Cardiac muscle cell (in vitro differentiated cells and primary cell): Measurements from ENCODE around the gene MRPS27. TPM values are rescaled to one million over a fixed set of nuclear protein-coding genes. Genes with fewer than 3 reads are reported as not detected.

ENCODE experiments used
- DNase-seq, 2 donors: peaks; one replicate each; pipeline versions ENCODE4 v3.0.0 to v3.0.0-alpha.2; 2010 to 2017; ENCODE audit warnings: low read depth in 1 of 2, low spot score in 1 of 2
- H3K27ac ChIP-seq: fragments of 200-600 bp; sonication (generic); 2 replicates; pipeline ENCODE4 v1.5.1; 2016
- H3K27me3 ChIP-seq: fragments of 200-600 bp; sonication (generic); 2 replicates; pipeline ENCODE4 v1.6.0; 2016; ENCODE audit warnings: control low read depth
- H3K36me3 ChIP-seq: fragments of 200-600 bp; sonication (generic); 2 replicates; pipeline ENCODE4 v1.5.1; 2016; ENCODE audit warnings: control low read depth
- H3K4me1 ChIP-seq: fragments of 200-600 bp; sonication (generic); 2 replicates; pipeline ENCODE4 v1.8.1; 2017; ENCODE audit warnings: low read depth, mild to moderate bottlenecking, mixed run types
- H3K4me3 ChIP-seq: fragments of 200-600 bp; sonication (generic); 2 replicates; pipeline ENCODE4 v1.5.1; 2016; ENCODE audit warnings: mild to moderate bottlenecking
- H3K9me3 ChIP-seq: fragments of 200-600 bp; sonication (generic); 2 replicates; pipeline ENCODE4 v1.5.1; 2017; ENCODE audit warnings: low read depth, mild to moderate bottlenecking, control low read depth
- polyA plus RNA-seq: library from polyadenylated mRNA; unstranded; fragments of >200 nt; fragmentation: Nextera tagmentation; extraction: Ambion mirVana; gene quantifications from 2 replicates; pipeline ENCODE4 v1.2.1, GENCODE V29; 2016
- total RNA-seq: library from RNA; depleted of rRNA; stranded (reverse); fragments of >200 nt; gene quantifications from 2 replicates; pipeline ENCODE4 v1.2.3, GENCODE V29; 2016
- TF ChIP-seq, protein P1 (sequence below): IDR thresholded peaks from 2 replicates; pipeline ENCODE4 v1.5.1; 2012; ENCODE audit warnings: low read depth, mild to moderate bottlenecking, low read length

MRPS27 gene
- total and polyA plus RNA-seq, 2 experiments from 2014 or later, result 58.1 to 64.1 TPM

DNA sequence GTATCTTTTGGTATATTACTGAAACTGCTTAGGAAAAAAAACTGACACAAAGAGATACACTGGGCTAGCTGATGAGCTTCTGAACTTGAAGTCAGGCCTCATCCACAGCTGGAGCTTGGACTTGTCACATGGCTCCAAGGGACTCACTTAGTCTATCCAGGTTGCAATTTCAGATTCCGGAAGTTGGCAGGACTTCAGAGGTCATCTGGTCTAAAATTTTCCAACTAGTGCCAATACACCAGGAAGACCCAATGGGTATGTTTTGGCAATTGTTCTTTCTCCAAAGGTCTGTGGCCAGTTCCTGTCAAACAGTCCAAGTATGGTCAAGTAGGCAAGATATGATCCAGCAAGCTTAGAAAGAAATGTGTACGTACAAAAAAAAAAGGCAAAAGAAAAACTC is 36.7 kb downstream of the MRPS27 start:
- peaks cover 26% of the 10 kb centered on the region for H3K4me1 ChIP-seq
- peaks cover 4% of the 10 kb centered on the region for H3K36me3 ChIP-seq
- TF ChIP-seq, protein P1, sequence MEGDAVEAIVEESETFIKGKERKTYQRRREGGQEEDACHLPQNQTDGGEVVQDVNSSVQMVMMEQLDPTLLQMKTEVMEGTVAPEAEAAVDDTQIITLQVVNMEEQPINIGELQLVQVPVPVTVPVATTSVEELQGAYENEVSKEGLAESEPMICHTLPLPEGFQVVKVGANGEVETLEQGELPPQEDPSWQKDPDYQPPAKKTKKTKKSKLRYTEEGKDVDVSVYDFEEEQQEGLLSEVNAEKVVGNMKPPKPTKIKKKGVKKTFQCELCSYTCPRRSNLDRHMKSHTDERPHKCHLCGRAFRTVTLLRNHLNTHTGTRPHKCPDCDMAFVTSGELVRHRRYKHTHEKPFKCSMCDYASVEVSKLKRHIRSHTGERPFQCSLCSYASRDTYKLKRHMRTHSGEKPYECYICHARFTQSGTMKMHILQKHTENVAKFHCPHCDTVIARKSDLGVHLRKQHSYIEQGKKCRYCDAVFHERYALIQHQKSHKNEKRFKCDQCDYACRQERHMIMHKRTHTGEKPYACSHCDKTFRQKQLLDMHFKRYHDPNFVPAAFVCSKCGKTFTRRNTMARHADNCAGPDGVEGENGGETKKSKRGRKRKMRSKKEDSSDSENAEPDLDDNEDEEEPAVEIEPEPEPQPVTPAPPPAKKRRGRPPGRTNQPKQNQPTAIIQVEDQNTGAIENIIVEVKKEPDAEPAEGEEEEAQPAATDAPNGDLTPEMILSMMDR, result no peak
- no peaks in the 10 kb centered on the region for H3K27me3 ChIP-seq
- no peak overlapping the region for H3K27ac ChIP-seq
- no peak overlapping the region for H3K4me3 ChIP-seq
- peak in 1 of 2 donors; percentile 32 for DNase-seq
- H3K9me3 ChIP-seq, result no peaks in the 10 kb centered on the region

DNA sequence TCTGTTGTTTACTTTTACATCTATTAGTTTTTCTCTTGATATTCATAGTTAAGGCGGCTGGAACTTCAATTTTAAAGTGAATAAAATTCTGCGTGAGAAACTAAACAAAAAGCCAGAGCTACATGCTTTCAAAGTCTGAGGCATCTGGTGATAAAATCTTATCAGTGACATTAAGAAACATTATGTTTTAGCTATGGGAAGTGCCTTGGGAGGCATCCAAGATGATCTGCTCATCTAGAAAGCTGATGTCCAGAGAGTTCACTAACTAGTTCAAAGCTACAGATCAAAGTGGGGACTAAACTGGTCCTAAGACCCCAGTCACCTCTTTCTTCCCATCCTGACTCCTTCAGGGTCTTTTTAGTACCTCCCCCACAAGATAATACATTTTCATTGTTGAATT is 37.2 kb downstream of the MRPS27 start:
- H3K4me3 ChIP-seq, result no peak overlapping the region
- TF ChIP-seq, protein P1, result no peak
- H3K27ac ChIP-seq, result no peak overlapping the region
- peaks cover 26% of the 10 kb centered on the region for H3K4me1 ChIP-seq
- no peaks in the 10 kb centered on the region for H3K9me3 ChIP-seq
- peak in 1 of 2 donors; percentile 58 for DNase-seq
- H3K36me3 ChIP-seq, result peaks cover 4% of the 10 kb centered on the region
- no peaks in the 10 kb centered on the region for H3K27me3 ChIP-seq

DNA sequence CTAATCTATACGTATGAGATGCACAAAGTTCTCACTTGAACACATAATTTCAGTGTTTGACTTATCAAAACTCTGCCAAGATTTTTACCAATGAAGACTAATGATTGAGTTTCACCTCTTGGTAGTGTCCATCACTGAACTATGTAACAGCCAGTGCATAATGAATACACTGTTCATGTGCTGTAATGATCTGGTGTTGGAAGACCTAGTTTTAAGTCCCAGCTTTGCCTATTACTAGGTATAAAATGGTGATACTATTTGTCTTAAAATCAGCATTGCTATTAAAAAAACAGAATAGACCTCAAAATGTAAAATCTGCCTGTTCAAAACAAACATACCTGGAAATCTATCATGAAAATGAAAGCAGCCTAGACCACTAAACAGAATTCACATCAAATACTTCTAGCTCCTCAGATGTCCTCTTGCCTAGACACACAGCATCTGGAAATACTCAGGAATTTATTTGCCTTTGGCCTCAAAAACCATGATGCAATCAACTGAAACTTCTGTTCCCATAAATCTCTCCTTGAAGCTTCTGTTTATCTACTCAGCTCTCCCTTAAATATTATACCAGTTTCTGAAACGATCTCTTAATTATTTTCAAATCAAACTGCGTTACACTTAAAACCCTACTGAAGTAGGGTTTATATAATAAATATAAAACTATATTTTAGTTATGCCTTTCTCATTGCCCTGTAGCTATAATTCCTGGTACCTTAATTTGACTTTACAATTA is 38.1 kb downstream of the MRPS27 start:
- peaks cover 4% of the 10 kb centered on the region for H3K36me3 ChIP-seq
- DNase-seq, result peak in 1 of 2 donors; percentile 92
- peaks cover 26% of the 10 kb centered on the region for H3K4me1 ChIP-seq
- H3K4me3 ChIP-seq, result no peak overlapping the region
- H3K9me3 ChIP-seq, result no peaks in the 10 kb centered on the region
- no peak overlapping the region for H3K27ac ChIP-seq
- no peaks in the 10 kb centered on the region for H3K27me3 ChIP-seq
- TF ChIP-seq, protein P1, result no peak

DNA sequence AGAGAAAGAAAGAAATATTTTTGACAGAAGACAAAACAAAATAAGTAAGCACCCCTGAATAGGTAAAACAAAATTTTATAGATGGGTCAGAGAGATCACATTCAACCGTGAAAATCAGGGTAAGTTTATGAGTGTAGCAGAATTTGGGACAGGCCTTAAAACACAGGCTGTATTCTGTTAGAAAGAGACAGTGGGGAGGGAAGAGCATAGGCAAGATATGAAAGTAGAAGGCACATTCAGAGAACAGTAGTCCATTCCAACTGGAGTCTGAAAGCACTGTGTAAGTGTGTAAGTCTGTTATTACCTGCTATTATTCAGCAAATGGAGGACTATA is 38.6 kb downstream of the MRPS27 start:
- TF ChIP-seq, protein P1, result no peak
- H3K36me3 ChIP-seq, result peaks cover 4% of the 10 kb centered on the region
- H3K27ac ChIP-seq, result no peak overlapping the region
- H3K27me3 ChIP-seq, result no peaks in the 10 kb centered on the region
- DNase-seq, result peak in 1 of 2 donors; percentile 12
- no peaks in the 10 kb centered on the region for H3K9me3 ChIP-seq
- no peak overlapping the region for H3K4me3 ChIP-seq
- peaks cover 21% of the 10 kb centered on the region for H3K4me1 ChIP-seq

DNA sequence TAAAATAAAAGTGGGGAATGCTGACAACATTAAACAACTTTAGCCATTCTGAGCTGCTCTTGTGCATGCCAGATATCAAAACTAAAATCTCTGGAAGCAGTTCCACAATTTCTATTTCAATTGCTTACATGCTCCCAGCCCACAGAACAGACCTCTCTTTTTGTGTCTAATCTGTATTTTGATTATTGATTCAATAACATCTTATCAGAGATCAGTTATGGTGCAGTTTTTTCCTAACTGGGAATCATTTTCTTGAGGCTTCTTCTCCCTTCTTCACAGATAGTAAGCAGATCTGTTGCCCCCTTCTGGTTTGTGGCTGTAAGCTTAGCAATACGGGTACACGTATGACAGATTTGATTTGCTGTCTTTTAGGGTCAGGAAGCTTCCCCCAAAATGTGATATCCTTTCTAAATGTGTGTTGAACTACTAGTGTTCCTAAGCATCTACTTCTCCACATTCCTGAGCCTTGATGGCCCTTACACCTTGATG is 39.4 kb downstream of the MRPS27 start:
- Histone ChIP-seq H3K4me3 (no peak overlapping the region), H3K27me3 (no peaks in the 10 kb centered on the region), H3K27ac (no peak overlapping the region), H3K36me3 (peaks cover 4% of the 10 kb centered on the region), H3K9me3 (no peaks in the 10 kb centered on the region), H3K4me1 (peaks cover 14% of the 10 kb centered on the region)
- peak; percentile 14 to 66 for DNase-seq
- TF ChIP-seq, protein P1, result peak; percentile 63
